Trophoblast cell (in vitro differentiated cells and primary cell): ENCODE measurements around the gene KLHDC8B.
A peak's percentile ranks its signal among the peaks of the same experiment; 100 is the strongest.

ENCODE experiments used
- DNase-seq, 2 donors: peaks; one replicate each; pipeline ENCODE4 v3.0.0-alpha.2; 2016
- H2AFZ ChIP-seq: 2 replicates; pipeline ENCODE4 v1.6.1; 2013; ENCODE audit warnings: low read length, moderate library complexity, mild to moderate bottlenecking; ENCODE audit not compliant: insufficient read depth, poor library complexity
- H2AK5ac ChIP-seq: 2 replicates; pipeline ENCODE4 v1.6.1; 2013; ENCODE audit warnings: mild to moderate bottlenecking, low read length
- H2BK120ac ChIP-seq: 2 replicates; pipeline ENCODE4 v1.6.1; 2013; ENCODE audit warnings: low read length, mild to moderate bottlenecking, moderate library complexity; ENCODE audit not compliant: insufficient read depth, poor library complexity
- H2BK12ac ChIP-seq: 2 replicates; pipeline ENCODE4 v1.6.1; 2013; ENCODE audit warnings: mild to moderate bottlenecking, low read length, moderate library complexity
- H2BK5ac ChIP-seq: 2 replicates; pipeline ENCODE4 v1.6.1; 2013; ENCODE audit warnings: low read length, low read depth, moderate library complexity, mild to moderate bottlenecking; ENCODE audit not compliant: poor library complexity
- H3K14ac ChIP-seq: 2 replicates; pipeline ENCODE4 v1.6.1; 2013; ENCODE audit warnings: mild to moderate bottlenecking, low read length
- H3K18ac ChIP-seq: 2 replicates; pipeline ENCODE4 v1.6.1; 2013; ENCODE audit warnings: mild to moderate bottlenecking, low read length
- H3K23ac ChIP-seq: 2 replicates; pipeline ENCODE4 v1.6.1; 2013; ENCODE audit warnings: low read length
- H3K27ac ChIP-seq: 2 replicates; pipeline ENCODE4 v1.5.1; 2013; ENCODE audit warnings: low read depth, mild to moderate bottlenecking, inconsistent platforms, low read length, moderate library complexity
- H3K27me3 ChIP-seq: 2 replicates; pipeline ENCODE4 v1.6.1; 2013; ENCODE audit warnings: inconsistent platforms, mild to moderate bottlenecking, low read length, moderate library complexity; ENCODE audit not compliant: insufficient read depth
- H3K36me3 ChIP-seq, 2 experiments: 1 replicate in 1 of 2; 2 replicates in 1 of 2; pipeline ENCODE4 v1.6.1; 2013; ENCODE audit warnings: low read length in 2 of 2, mild to moderate bottlenecking in 2 of 2, moderate library complexity in 1 of 2; ENCODE audit not compliant: insufficient read depth in 2 of 2, control insufficient read depth in 1 of 2
- H3K4ac ChIP-seq: 2 replicates; pipeline ENCODE4 v1.6.1; 2013; ENCODE audit warnings: low read depth, mild to moderate bottlenecking, low read length, moderate library complexity
- H3K4me1 ChIP-seq, 2 experiments: 1 replicate in 1 of 2; 2 replicates in 1 of 2; pipeline ENCODE4 v1.6.1; 2013; ENCODE audit warnings: low read length in 2 of 2, mild to moderate bottlenecking in 2 of 2, moderate library complexity in 1 of 2; ENCODE audit not compliant: insufficient read depth in 2 of 2, control insufficient read depth in 1 of 2
- H3K4me2 ChIP-seq: 2 replicates; pipeline ENCODE4 v1.6.1; 2013; ENCODE audit warnings: inconsistent platforms, mild to moderate bottlenecking, low read length, moderate library complexity
- H3K4me3 ChIP-seq: 2 replicates; pipeline ENCODE4 v1.5.1; 2013; ENCODE audit warnings: mild to moderate bottlenecking, low read depth, low read length, inconsistent platforms
- H3K79me1 ChIP-seq: one replicate; pipeline ENCODE4 v1.6.1; 2013; ENCODE audit warnings: low read length
- H3K79me2 ChIP-seq: 2 replicates; pipeline ENCODE4 v1.6.1; 2013; ENCODE audit warnings: low read length, mild to moderate bottlenecking; ENCODE audit not compliant: control insufficient read depth, insufficient read depth, poor library complexity
- H3K9ac ChIP-seq: 2 replicates; pipeline ENCODE4 v1.6.1; 2013; ENCODE audit warnings: mild to moderate bottlenecking, low read length
- H3K9me3 ChIP-seq: 2 replicates; pipeline ENCODE4 v1.6.1; 2013; ENCODE audit warnings: low read depth, mild to moderate bottlenecking, control low read depth, inconsistent platforms, low read length; ENCODE audit not compliant: insufficient read depth
- H4K12ac ChIP-seq: 2 replicates; pipeline ENCODE4 v1.6.1; 2013; ENCODE audit warnings: low read depth, mild to moderate bottlenecking, low read length, moderate library complexity
- H4K8ac ChIP-seq: 2 replicates; pipeline ENCODE4 v1.6.1; 2013; ENCODE audit warnings: low read depth, mild to moderate bottlenecking, low read length, moderate library complexity
- H4K91ac ChIP-seq: one replicate; pipeline ENCODE4 v1.6.1; 2013; ENCODE audit warnings: low read depth, mild to moderate bottlenecking, low read length, moderate library complexity
- WGBS: extraction: QIAGEN DNeasy Blood & Tissue Kit; methylation state at CpG from one replicate; pipeline ENCODE4 v1.1.7; 2013; ENCODE audit warnings: missing lambda C conversion rate; ENCODE audit not compliant: insufficient read length, insufficient coverage; ENCODE audit errors: extremely low coverage; 5-methylcytosine and 5-hydroxymethylcytosine counted together

Gene KLHDC8B

GRCh38 chr3:49170744-49171118, 667 bp upstream of the KLHDC8B start:
- no CpG with 5 or more reads among the region's 1 CpG for WGBS
- Histone ChIP-seq H3K36me3 (peaks cover 16 to 19% of the 10 kb centered on the region in 2 experiments), H3K27ac (no peak overlapping the region)

GRCh38 chr3:49171775-49172500, 540 bp downstream of the KLHDC8B start:
- no peak overlapping the region for H2BK12ac ChIP-seq
- peak overlapping the region; percentile 28 for H3K4ac ChIP-seq
- peaks cover 21 to 27% of the 10 kb centered on the region in 2 experiments for H3K4me1 ChIP-seq
- peak overlapping the region; percentile 30 for H2AK5ac ChIP-seq
- H3K9me3 ChIP-seq: peaks cover 1% of the 10 kb centered on the region
- peak overlapping the region; percentile 55 for H2AFZ ChIP-seq
- H3K36me3 ChIP-seq: peaks cover 20 to 23% of the 10 kb centered on the region in 2 experiments
- peak overlapping the region; percentile 36 for H3K18ac ChIP-seq
- peak overlapping the region; percentile 67 for H3K14ac ChIP-seq
- H3K79me2 ChIP-seq: peaks cover 4% of the 10 kb centered on the region
- H3K9ac ChIP-seq: peak overlapping the region; percentile 88
- H4K91ac ChIP-seq: peak overlapping the region; percentile 78
- H2BK120ac ChIP-seq: peak overlapping the region; percentile 45
- peak overlapping the region; percentile 77 for H3K4me3 ChIP-seq
- peaks cover 12% of the 10 kb centered on the region for H3K79me1 ChIP-seq
- peak overlapping the region; percentile 89 for H3K4me2 ChIP-seq
- peak overlapping the region; percentile 54 for H4K12ac ChIP-seq
- no peak overlapping the region for H3K27ac ChIP-seq
- no peak for DNase-seq
- H4K8ac ChIP-seq: peak overlapping the region; percentile 87
- H3K27me3 ChIP-seq: no peaks in the 10 kb centered on the region
- peak overlapping the region; percentile 36 for H2BK5ac ChIP-seq
- WGBS: no CpG with 5 or more reads among the region's 7 CpGs
- no peak overlapping the region for H3K23ac ChIP-seq

More at GRCh38 chr3:49170744-49171118, 667 bp upstream of the KLHDC8B start:
- H3K4me1 ChIP-seq: peaks cover 23 to 30% of the 10 kb centered on the region in 2 experiments
- peak overlapping the region; percentile 55 for H4K8ac ChIP-seq
- H2BK120ac ChIP-seq: peak overlapping the region; percentile 0
- H3K9ac ChIP-seq: no peak overlapping the region
- H4K12ac ChIP-seq: peak overlapping the region; percentile 9
- H3K79me1 ChIP-seq: peaks cover 19% of the 10 kb centered on the region
- H3K4me3 ChIP-seq: no peak overlapping the region
- no peak overlapping the region for H3K14ac ChIP-seq
- no peak overlapping the region for H3K4ac ChIP-seq
- H2AK5ac ChIP-seq: no peak overlapping the region
- no peak overlapping the region for H2BK12ac ChIP-seq
- H4K91ac ChIP-seq: peak overlapping the region; percentile 33
- no peak overlapping the region for H3K18ac ChIP-seq
- H2BK5ac ChIP-seq: no peak overlapping the region
- H3K23ac ChIP-seq: no peak overlapping the region
- peak overlapping the region; percentile 21 for H2AFZ ChIP-seq
- peaks cover 6% of the 10 kb centered on the region for H3K79me2 ChIP-seq
- DNase-seq: no peak
- peak overlapping the region; percentile 89 for H3K4me2 ChIP-seq
- no peaks in the 10 kb centered on the region for H3K27me3 ChIP-seq
- H3K9me3 ChIP-seq: peaks cover 8% of the 10 kb centered on the region

- Histone ChIP-seq H3K27ac (no peak overlapping the region), H2AK5ac (peak overlapping the region; percentile 11), H2AFZ (no peak overlapping the region), H4K12ac (no peak overlapping the region), H3K4ac (no peak overlapping the region), H2BK5ac (no peak overlapping the region), H3K36me3 (peaks cover 20 to 23% of the 10 kb centered on the region in 2 experiments), H3K14ac (peak overlapping the region; percentile 19), H3K4me2 (peak overlapping the region; percentile 89), H3K79me1 (peaks cover 12% of the 10 kb centered on the region), H3K9ac (no peak overlapping the region), H3K9me3 (no peaks in the 10 kb centered on the region), H3K79me2 (peaks cover 4% of the 10 kb centered on the region), H3K27me3 (no peaks in the 10 kb centered on the region), H3K4me1 (peaks cover 21 to 27% of the 10 kb centered on the region in 2 experiments), H3K18ac (peak overlapping the region; percentile 15), H3K23ac (no peak overlapping the region), H2BK120ac (no peak overlapping the region), H4K91ac (no peak overlapping the region), H4K8ac (no peak overlapping the region), H3K4me3 (peak overlapping the region; percentile 40), H2BK12ac (peak overlapping the region; percentile 21)
- WGBS: no CpG with 5 or more reads among the region's 7 CpGs
- no peak for DNase-seq
These were observed 1.2 kb downstream of the KLHDC8B start for GRCh38 chr3:49172551-49173041.

GRCh38 chr3:49173116-49173791, 1.9 kb downstream of the KLHDC8B start:
- no peak for DNase-seq
- no peak overlapping the region for H4K12ac ChIP-seq
- no peak overlapping the region for H3K9ac ChIP-seq
- no peak overlapping the region for H3K4me3 ChIP-seq
- H2BK12ac ChIP-seq: peak overlapping the region; percentile 21
- peak overlapping the region; percentile 19 for H3K14ac ChIP-seq
- peak overlapping the region; percentile 0 for H3K18ac ChIP-seq
- H2BK5ac ChIP-seq: no peak overlapping the region
- no peak overlapping the region for H2BK120ac ChIP-seq
- peak overlapping the region; percentile 22 for H3K4me2 ChIP-seq
- H3K27ac ChIP-seq: no peak overlapping the region
- peak overlapping the region; percentile 11 for H2AK5ac ChIP-seq
- no peak overlapping the region for H2AFZ ChIP-seq
- no peaks in the 10 kb centered on the region for H3K9me3 ChIP-seq
- no peaks in the 10 kb centered on the region for H3K27me3 ChIP-seq
- peaks cover 21 to 27% of the 10 kb centered on the region in 2 experiments for H3K4me1 ChIP-seq
- H3K79me1 ChIP-seq: peaks cover 12% of the 10 kb centered on the region
- H3K23ac ChIP-seq: no peak overlapping the region
- no peak overlapping the region for H4K91ac ChIP-seq
- no peak overlapping the region for H3K4ac ChIP-seq
- H4K8ac ChIP-seq: peak overlapping the region; percentile 2
- peaks cover 4% of the 10 kb centered on the region for H3K79me2 ChIP-seq
- WGBS: no CpG with 5 or more reads among the region's 3 CpGs
- H3K36me3 ChIP-seq: peaks cover 20 to 23% of the 10 kb centered on the region in 2 experiments
